Thyroid gland (tissue), 4 donors: ENCODE measurements around the gene FOXD4L3.
"Not testable (repeated sequence)": the region's sequence is repeated elsewhere in the genome, so short reads cannot be mapped to it uniquely, and the experiment has no call there.

Experiments used
- POLR2A ChIP-seq, 2 donors: fragments of 450-650 bp; IDR thresholded peaks; one replicate each; pipeline ENCODE4 v1.6.1; 2017; ENCODE audit warnings: antibody characterized with exemption in 2 of 2, mild to moderate bottlenecking in 2 of 2, moderate library complexity in 1 of 2
- TF ChIP-seq, protein P1 (sequence below), 6 experiments: fragments of 200-600 bp in 3 of 6; fragments of 450-650 bp in 3 of 6; sonication (generic) in 3 of 6; IDR thresholded peaks; one replicate each; pipeline ENCODE4 v1.5.1; 2016 to 2019; ENCODE audit warnings: antibody characterized with exemption in 6 of 6, mild to moderate bottlenecking in 2 of 6, inconsistent platforms in 1 of 6, moderate library complexity in 1 of 6

- TF ChIP-seq, protein P1, sequence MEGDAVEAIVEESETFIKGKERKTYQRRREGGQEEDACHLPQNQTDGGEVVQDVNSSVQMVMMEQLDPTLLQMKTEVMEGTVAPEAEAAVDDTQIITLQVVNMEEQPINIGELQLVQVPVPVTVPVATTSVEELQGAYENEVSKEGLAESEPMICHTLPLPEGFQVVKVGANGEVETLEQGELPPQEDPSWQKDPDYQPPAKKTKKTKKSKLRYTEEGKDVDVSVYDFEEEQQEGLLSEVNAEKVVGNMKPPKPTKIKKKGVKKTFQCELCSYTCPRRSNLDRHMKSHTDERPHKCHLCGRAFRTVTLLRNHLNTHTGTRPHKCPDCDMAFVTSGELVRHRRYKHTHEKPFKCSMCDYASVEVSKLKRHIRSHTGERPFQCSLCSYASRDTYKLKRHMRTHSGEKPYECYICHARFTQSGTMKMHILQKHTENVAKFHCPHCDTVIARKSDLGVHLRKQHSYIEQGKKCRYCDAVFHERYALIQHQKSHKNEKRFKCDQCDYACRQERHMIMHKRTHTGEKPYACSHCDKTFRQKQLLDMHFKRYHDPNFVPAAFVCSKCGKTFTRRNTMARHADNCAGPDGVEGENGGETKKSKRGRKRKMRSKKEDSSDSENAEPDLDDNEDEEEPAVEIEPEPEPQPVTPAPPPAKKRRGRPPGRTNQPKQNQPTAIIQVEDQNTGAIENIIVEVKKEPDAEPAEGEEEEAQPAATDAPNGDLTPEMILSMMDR (IDR thresholded peaks at IDR 0.05): not testable (repeated sequence)
- not testable (repeated sequence) for TF ChIP-seq POLR2A (IDR thresholded peaks at IDR 0.05)
Observed at GRCh38 chr9:68305680-68306285, 3.1 kb downstream of the FOXD4L3 start.
